GM12872 (cell line): Measurements from ENCODE around the gene DKKL1.

ENCODE experiments used
- TF ChIP-seq, protein P1 (sequence below): IDR thresholded peaks from 3 replicates; pipeline ENCODE4 v1.5.1; 2011; ENCODE audit warnings: low read depth, mild to moderate bottlenecking, low read length, moderate library complexity; ENCODE audit not compliant: insufficient read depth

The DKKL1 gene

DNA sequence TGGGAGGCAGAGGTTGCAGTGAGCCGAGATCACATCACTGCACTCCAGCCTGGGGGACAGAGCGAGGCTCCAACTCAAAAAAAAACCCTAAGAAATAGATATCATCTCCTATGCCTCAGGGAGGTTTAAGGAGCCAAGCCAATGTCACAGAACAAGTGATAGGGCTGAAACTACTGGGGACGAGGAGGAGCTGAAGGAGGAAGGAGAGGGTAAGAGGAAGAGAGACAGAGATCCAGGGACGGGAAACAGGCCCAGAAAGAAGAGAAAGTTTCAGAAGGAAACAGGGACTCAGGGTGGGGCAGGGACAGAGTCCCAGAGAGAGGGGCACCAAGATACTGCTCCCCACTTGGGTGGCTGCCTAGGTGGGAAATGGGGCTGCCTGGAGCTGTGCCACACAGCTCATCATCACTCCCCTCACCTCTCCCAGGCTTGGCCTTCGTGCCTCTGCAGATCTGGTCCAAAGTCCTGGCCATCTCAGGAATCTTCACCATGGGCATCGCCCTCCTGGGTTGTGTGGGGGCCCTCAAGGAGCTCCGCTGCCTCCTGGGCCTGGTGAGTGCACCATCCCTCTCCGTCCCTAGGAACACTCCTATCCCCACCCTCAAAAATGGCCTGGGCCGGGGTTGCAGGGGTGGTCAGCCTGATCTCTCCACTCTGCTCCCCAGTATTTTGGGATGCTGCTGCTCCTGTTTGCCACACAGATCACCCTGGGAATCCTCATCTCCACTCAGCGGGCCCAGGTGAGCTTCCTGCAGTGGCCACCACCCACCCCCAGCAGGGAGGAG, 27.0 kb upstream of the DKKL1 start:
- TF ChIP-seq, protein P1, sequence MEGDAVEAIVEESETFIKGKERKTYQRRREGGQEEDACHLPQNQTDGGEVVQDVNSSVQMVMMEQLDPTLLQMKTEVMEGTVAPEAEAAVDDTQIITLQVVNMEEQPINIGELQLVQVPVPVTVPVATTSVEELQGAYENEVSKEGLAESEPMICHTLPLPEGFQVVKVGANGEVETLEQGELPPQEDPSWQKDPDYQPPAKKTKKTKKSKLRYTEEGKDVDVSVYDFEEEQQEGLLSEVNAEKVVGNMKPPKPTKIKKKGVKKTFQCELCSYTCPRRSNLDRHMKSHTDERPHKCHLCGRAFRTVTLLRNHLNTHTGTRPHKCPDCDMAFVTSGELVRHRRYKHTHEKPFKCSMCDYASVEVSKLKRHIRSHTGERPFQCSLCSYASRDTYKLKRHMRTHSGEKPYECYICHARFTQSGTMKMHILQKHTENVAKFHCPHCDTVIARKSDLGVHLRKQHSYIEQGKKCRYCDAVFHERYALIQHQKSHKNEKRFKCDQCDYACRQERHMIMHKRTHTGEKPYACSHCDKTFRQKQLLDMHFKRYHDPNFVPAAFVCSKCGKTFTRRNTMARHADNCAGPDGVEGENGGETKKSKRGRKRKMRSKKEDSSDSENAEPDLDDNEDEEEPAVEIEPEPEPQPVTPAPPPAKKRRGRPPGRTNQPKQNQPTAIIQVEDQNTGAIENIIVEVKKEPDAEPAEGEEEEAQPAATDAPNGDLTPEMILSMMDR, result no peak

DNA sequence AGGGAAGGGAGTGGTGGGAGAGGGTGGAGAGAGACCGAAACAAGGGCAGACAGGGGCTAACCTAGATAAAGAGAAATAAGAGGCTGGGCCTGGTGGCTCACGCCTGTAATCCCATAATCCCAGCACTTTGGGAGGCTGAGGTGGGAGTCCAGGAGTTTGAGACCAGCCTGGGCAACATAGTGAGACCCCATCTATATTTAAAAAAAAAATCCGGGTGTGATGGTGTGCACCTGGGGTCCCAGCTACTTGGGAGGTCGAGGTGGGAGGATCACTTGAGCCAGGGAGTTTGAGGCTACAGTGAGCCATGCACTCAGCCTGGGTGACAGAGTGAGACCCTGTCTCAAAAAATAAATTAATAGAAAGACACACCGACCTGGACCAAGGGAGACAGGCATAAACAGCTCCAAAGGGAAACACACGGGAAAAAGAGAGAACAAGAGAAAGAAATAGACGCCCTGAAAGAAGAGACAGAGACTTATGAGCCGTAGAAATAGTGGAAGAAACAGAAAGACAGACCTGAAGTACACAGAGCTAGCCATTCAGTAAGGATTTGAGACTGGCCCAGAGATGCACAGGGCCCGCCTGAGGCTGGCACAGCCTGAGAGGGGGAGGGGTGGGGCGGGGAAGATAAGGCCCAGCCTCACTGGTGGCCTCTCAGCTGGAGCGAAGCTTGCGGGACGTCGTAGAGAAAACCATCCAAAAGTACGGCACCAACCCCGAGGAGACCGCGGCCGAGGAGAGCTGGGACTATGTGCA, 26.2 kb upstream of the DKKL1 start:
- TF ChIP-seq, protein P1, result no peak

DNA sequence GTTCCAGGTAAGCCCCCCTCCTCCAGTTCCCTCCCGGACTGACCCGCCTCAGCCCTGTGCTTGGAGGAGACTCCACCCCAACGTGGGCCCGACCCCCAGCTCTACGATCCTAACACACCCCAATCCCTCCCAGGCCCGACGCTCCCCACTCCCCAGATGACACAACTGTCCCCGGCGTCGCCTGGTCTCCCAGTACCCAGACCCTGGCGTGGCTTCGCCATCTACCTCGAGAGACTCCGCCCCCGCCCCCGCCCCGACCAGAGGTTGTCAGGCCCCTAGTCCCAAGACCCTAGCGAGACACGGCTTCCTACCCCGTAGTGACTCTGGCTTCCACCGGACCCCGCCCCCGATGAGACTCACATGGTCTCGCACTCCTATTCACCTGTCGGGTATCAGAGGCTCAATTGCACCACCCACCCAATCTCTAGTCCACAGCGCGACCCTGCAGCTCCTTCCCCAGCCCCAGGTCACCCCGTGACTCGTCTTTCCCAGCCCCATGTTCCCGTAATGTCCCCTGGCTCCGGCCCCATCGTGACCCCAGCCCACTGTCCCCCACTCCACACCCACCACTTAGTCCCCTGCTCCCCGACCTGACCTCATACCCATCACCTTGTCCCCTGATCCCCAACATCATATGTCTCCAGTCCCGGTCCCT, 25.5 kb upstream of the DKKL1 start:
- TF ChIP-seq, protein P1, result no peak

DNA sequence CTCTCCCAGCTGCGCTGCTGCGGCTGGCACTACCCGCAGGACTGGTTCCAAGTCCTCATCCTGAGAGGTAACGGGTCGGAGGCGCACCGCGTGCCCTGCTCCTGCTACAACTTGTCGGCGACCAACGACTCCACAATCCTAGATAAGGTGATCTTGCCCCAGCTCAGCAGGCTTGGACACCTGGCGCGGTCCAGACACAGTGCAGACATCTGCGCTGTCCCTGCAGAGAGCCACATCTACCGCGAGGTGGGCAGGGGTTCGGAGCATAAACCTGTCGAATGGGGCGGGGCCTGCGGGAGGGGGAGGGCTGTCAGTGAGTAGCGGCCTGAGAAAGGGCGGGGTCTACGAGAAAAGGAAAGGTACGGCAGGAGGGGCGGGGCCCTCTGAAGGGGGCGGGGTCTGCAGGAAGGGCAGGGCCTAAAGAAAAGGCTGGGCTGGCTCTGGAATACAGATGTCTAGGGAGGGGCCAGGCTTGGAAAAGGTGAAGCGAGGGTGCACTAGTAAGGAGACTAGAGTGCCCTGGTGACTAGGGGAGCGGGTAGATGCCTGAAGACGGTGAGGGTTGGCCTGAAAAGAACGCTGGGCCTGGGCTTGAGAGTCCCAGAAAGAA, 24.9 kb upstream of the DKKL1 start:
- TF ChIP-seq, protein P1, result no peak

DNA sequence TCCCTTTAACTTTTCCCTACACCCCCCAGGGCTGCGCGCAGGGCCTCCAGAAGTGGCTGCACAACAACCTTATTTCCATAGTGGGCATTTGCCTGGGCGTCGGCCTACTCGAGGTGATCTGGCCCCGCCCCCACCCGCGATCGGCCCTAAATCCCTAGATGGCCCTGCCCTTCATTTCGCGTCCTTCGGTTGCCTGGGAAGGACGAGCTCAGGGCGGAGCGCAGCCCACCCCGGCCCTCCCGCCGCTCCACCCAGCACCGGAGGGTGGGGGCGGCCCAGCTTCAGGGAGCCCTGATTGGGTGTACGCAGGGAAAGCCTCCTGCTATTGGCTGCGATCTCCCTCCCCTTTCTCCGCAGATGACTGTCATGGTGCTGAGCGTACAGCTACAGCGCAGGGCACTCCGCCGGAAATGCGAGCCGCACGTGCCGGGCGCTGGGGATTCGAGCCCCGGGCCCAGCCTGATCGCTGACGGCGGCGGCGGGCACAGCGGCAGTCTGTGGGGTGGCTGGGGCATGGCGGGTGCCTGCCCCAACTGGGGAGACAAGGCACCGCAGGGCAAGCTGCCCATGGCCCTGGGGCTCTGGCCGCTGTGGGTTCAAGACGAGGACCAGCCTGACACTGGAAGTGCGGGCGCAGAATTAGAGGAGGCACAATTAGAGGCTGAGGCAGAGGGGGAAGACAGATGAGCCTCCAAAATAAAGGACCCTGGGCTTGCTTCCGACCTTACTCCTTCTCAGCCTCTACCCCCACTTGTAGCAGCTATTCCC, 24.2 kb upstream of the DKKL1 start:
- TF ChIP-seq, protein P1, result no peak

DNA sequence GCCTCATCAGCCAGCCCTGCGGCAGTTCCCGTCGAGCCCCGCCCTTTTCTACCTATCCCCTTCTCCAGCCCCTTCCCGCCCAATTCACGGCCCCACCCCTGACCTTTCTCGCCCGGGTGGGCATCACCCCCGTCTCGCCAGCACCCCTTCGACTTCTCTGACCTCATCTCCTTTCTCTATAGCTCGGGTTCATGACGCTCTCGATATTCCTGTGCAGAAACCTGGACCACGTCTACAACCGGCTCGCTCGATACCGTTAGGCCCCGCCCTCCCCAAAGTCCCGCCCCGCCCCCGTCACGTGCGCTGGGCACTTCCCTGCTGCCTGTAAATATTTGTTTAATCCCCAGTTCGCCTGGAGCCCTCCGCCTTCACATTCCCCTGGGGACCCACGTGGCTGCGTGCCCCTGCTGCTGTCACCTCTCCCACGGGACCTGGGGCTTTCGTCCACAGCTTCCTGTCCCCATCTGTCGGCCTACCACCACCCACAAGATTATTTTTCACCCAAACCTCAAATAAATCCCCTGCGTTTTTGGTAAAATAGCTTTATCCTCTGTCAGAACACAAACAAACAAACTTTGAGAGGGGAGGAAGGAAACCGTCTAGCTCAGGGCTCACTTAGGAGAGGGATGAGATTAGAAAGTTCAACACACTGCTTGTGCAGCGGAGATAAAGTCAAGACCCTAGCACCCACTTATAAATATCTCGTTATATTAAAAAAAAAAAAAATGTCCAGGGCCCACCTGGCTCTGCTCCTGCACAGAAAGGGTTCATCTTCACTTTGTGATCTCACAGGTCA, 23.4 kb upstream of the DKKL1 start:
- TF ChIP-seq, protein P1, result no peak
